KBM-7 (cell line): ENCODE measurements around the gene OTUD7B.
A peak's percentile ranks its signal among the peaks of the same experiment; 100 is the strongest.

Source experiments
- DNase-seq: peaks from one replicate; pipeline ENCODE4 v3.0.0-alpha.2; 2015
- in situ Hi-C: fragments of 300-500 bp; cut with MboI; formaldehyde crosslinking; loops from 2 replicates; pipeline ENCODE4 v1.14.3; 2020; ENCODE audit warnings: low sequenced_read_pairs, low pct_unique_long_range_greater_than_20kb, mixed read lengths

OTUD7B gene

DNA sequence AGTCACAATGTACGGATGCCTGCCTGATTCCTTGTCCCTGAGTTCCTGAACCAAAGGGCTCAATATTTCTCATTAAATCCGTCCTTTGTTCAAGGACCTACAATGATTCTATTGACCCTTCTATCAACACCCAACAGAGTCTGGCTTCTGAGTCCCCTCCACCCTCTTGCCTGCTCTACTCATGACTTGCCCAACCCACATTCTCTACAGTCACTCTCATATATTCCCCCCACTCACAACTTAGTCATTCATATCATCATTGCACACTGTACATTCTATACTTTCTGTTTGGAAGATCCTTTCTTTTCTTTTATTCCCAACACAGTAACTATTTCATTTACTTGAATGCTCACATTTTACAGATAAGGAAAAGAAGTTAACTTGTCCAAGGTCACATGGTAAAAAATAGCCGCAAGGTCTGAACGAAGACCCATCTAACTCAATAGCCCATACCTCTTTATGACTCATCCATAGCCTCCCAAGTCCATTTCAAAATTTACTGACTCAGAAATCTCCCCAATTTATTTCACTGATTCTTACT is 3.6 kb downstream of the OTUD7B start:
- in situ Hi-C loops, result no loop called here
- DNase-seq, result no peak

DNA sequence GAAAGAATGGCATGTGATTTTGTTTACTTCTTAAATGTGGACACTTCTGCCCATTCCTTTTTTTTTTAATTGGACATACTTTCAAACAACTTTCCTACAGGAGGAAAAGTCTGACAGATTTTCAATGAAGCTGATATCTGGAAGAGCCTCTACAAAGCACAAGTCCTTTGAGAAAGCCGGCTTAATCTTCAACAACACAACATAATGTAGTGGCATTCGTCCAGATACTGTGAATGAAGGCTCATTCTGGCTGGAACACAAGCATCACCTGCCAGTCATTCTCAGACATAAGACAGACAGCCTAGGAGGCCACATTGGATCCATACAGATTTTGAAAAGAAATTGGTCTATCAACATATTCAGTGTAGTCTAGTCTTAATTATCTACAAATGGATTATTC is 4.9 kb downstream of the OTUD7B start:
- in situ Hi-C loops, result no loop called here
- DNase-seq, result no peak

GRCh38 chr1:150003801-150004200 is 6.7 kb downstream of the OTUD7B start:
- in situ Hi-C loops, result no loop called here
- no peak for DNase-seq

DNA sequence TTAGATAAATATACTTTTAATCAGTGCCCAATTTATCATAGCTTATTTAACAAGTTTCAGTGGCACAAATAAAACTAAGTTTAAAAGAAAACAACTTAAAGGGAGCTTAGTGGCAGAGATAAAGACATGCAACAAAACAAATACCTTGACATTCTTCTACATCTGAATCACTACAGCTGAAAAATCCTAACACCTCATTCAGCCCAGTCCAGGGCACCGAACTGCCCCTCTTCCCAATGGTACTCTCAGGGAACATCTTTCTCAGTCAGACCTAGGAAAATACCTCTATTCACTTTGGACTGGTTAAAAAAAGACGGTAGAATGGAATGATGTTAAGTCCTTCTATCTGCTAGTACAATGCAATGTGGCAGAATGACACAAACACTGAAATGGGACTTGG is 8.3 kb downstream of the OTUD7B start:
- in situ Hi-C loops, result no loop called here
- DNase-seq, result no peak

DNA sequence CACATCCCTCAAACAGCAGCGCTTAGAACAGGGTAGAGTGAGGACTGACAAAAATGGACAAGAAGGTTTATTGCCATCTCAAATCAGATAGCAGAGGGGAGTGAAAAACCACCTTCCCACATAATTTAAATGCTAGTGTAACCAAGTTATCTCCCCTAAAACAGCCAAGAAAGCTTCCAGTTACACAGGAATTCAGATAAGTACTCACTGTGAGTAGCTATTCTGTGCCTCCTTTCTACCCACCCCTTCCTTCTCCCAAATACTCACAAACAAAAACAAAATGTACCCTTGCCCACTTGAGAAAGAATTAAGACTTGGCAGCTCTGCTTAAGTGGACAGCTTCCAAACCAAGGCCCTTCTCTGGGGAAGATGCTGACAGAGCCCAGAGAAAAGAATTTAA is 9.1 kb downstream of the OTUD7B start:
- DNase-seq, result peak; percentile 39
- in situ Hi-C loops, result no loop called here

- in situ Hi-C loops, result no loop called here
- peak; percentile 95 for DNase-seq
These were observed 12.8 kb downstream of the OTUD7B start for GRCh38 chr1:149997585-149998262.

GRCh38 chr1:149995927-149996326 is 14.6 kb downstream of the OTUD7B start:
- no peak for DNase-seq
- in situ Hi-C loops, result no loop called here

- no peak for DNase-seq
These were observed 16.8 kb downstream of the OTUD7B start for GRCh38 chr1:149993764-149994163.

DNA sequence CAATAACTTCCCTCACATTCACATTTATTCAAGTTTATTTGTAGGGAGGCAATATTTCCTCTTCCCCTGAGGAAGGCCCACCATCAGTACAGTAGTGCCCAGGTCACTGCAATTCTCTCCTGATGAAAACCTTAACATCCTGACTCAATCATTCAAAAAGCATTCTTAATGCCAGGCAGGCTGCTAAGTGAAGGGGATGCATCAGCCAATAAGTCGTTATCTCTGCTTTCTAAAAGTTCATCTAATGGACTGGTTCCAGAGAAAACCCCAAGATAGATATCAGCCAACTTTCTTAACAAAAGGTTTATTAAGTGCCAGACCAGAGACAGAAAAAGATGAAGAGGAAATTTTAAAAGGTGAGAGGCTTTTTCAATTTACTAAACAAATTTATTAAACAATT is 17.3 kb downstream of the OTUD7B start:
- in situ Hi-C loops, result no loop called here

More at GRCh38 chr1:149993764-149994163, 16.8 kb downstream of the OTUD7B start:
- in situ Hi-C loops, result no loop called here

GRCh38 chr1:149987297-149987595 is 23.3 kb downstream of the OTUD7B start:
- no peak for DNase-seq
- in situ Hi-C loops, result no loop called here

More for the DNA sequence above, 17.3 kb downstream of the OTUD7B start:
- DNase-seq, result no peak

DNA sequence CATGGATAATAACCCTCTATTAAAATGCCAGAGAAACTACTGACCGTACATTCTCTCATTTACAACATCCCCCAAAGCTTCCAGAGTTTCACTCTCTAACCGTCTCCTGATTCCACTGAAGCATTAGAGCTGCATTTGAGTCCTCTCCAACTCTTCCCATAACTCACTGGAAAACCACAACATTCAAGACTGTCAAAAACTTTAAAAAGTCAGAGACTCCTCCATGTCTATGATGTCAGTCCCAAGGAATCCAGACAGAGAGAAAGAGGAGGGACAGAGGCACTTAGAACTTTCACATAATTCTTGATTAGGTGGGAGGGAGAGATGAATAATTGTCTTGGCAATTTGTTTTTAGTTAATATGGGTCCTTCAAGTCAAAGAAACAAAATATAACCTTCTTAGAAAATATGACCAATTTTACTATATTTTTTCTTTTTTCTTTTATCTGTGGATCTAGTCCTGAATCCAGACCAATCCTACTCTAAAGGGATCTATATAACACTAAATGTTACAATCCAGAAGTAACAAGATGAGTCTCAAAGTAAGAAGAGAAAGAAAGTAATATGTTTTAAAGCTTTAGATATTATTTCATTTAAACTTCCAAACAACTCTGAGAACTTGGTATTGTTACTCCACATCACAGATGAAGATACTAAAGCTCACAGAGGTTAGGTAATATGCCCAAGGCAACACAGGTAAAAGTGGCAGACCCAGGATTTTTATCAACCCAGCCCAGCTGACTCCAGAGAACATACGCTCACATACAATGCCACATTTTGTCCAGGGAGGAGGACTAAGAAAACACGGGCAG is 23.8 kb downstream of the OTUD7B start:
- no peak for DNase-seq
- in situ Hi-C loops, result no loop called here

DNA sequence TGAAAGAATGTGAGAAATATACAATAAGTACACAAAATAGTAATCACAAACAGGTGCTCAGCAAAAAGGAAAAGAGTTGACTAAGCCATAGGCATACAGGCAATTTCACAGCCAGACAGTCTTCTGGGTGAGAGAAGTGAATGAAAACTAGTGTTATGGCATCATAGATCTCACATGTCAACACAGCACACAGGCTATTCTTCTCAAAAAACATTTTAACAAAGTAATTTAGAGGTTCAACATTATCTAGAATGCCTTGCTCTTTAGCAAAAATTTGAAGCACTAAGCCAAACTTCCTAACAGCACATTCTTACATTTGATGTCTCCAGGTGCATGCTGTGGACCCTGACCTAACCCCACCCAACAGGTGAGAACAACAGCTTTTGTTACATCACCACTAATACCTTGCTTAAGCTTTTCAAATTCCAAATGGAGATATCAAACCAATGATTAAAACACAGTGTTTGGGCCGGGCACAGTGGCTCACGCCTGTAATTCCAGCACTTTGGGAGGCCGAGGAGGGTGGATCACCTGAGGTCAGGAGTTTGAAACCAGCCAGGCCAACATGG is 30.5 kb downstream of the OTUD7B start:
- DNase-seq, result no peak
- in situ Hi-C loops, result no loop called here

GRCh38 chr1:149979245-149979971 is 31.1 kb downstream of the OTUD7B start:
- in situ Hi-C loops, result no loop called here
- DNase-seq, result no peak

GRCh38 chr1:149978547-149979023 is 31.9 kb downstream of the OTUD7B start:
- no peak for DNase-seq
- in situ Hi-C loops, result no loop called here

DNA sequence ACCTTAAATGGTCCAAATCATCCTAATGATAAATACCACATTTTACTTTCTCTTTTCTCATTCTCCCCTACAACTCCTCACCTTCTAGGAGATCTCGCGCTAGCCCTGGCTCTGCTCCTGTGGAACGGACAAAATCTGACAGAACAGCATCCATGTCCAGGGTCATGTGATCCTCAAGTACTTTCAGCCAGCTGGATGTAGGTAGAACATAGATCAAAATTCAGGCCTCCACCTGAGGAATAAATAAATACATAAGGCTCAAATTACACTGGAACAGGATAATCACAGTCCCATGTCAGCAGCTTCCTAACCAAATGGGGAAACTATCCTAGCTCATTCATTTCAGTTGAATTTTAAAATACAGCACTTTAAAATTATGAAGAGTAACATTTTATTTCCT is 33.2 kb downstream of the OTUD7B start:
- DNase-seq, result no peak
- in situ Hi-C loops, result no loop called here

DNA sequence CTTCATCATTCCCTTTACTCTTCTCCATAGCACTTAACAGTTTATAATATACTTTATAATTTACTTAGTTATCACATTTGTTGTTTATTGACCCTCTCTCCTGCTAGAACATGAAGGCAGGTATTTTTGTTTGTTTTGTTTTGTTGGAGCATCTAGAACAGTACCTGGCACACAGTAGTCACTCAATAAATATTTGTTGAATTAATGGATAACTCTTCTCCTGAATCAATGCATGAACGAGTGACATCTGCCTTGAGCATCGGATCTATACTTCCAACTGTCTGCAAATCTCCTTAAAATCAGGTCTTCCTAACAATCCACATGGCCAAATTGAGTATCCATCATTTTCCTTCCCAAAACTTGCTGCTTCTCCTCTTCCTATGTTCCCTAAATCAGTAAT is 38.0 kb downstream of the OTUD7B start:
- no peak for DNase-seq
- in situ Hi-C loops, result no loop called here

GRCh38 chr1:149967646-149968045 is 42.9 kb downstream of the OTUD7B start:
- DNase-seq, result no peak
- in situ Hi-C loops, result no loop called here

DNA sequence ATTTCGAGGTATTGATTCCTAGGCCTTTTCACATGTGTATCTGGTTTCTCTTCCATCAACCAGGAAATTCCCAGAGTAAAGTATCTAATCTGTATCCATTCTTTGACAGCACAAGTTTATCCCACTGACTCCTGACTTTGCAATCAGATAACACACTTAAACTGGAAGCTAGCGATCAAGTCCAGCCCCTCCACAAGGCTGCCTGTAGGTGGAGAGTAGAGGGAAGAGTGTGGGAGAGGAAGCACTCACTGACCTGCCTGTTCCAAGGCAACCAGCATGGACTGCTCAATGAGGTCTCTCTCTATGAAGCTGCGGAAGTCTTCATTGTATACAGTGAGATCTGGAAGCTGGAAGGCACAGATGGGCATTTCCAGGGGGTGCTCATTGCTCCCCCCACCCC is 43.5 kb downstream of the OTUD7B start:
- DNase-seq, result no peak
- in situ Hi-C loops, result no loop called here

DNA sequence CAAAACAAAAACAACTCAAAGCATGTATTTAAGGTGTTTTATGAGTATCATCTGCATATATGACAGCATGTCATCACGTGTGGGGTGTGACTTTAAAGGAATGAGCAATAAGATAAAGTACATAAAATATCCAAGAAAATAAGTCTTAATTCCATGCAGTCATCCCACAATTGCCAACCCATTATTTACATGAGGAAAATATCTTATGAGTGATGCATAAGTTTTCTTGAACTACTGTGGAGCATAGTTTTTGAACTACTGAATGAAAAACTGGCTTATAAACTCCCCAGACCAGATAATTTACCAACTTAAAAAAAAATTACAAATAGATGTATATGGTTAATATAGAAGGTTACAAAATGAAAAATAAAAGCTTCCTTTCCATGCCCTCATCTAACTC is 44.1 kb downstream of the OTUD7B start:
- in situ Hi-C loops, result no loop called here
- DNase-seq, result no peak

DNA sequence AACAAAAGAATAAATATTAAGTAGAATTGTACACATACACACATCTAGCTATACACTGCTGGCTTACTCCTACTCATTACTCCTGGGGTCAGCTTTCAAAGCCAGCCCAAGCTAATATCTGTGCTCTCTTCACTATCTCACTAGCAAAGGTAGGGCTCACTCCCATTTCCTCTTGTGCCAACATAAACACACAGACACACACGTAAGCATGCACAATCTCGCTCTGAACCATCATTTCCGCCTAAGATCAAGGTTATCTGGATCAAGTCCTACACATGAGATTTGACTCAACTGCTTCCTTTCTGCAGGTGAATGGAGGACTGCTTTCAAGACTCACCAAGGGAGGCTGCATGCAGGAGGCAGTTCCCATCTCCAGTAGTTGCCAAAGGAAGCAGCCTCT is 45.1 kb downstream of the OTUD7B start:
- DNase-seq, result no peak
- in situ Hi-C loops, result no loop called here
